HepG2 (cell line): ENCODE results near the gene NOL11.
A peak's percentile ranks its signal among the peaks of the same experiment; 100 is the strongest.

ENCODE experiments used
- CTCF ChIP-seq: sonication (generic); formaldehyde crosslinking; IDR thresholded peaks from 2 replicates; pipeline ENCODE4 v1.5.0; 2020; ENCODE audit warnings: mild to moderate bottlenecking, missing genetic modification reagents, moderate library complexity
- EZH2 ChIP-seq: conservative IDR thresholded peaks from 2 replicates; pipeline ENCODE4 v1.6.1; 2012; ENCODE audit warnings: mild to moderate bottlenecking, low read depth, low read length, moderate library complexity
- FOXO4 ChIP-seq: sonication (generic); formaldehyde crosslinking; conservative IDR thresholded peaks from 2 replicates; pipeline ENCODE4 v1.8.1; 2023; ENCODE audit warnings: missing genetic modification reagents
- TCF12 ChIP-seq, 2 experiments: fragments of 450-650 bp in 1 of 2; sonication (generic) in 1 of 2; formaldehyde crosslinking in 1 of 2; IDR thresholded peaks; 2 replicates each; pipeline versions ENCODE4 v1.6.1 to v1.8.0; 2017 to 2022; ENCODE audit warnings: antibody characterized with exemption in 1 of 2, mild to moderate bottlenecking in 1 of 2, missing genetic modification reagents in 1 of 2, moderate library complexity in 1 of 2
- ZSCAN29 ChIP-seq: sonication (generic); formaldehyde crosslinking; conservative IDR thresholded peaks from 2 replicates; pipeline ENCODE4 v1.4.0; 2020; ENCODE audit warnings: mild to moderate bottlenecking, missing genetic modification reagents
- TF ChIP-seq, protein P1 (sequence below): sonication (generic); formaldehyde crosslinking; IDR thresholded peaks from 2 replicates; pipeline ENCODE4 v1.5.1; 2020; ENCODE audit warnings: missing genetic modification reagents, mild to moderate bottlenecking, borderline replicate concordance
- TF ChIP-seq, protein P2 (sequence below): sonication (generic); formaldehyde crosslinking; IDR thresholded peaks from 2 replicates; pipeline ENCODE4 v1.5.0; 2020; ENCODE audit warnings: missing genetic modification reagents

DNA sequence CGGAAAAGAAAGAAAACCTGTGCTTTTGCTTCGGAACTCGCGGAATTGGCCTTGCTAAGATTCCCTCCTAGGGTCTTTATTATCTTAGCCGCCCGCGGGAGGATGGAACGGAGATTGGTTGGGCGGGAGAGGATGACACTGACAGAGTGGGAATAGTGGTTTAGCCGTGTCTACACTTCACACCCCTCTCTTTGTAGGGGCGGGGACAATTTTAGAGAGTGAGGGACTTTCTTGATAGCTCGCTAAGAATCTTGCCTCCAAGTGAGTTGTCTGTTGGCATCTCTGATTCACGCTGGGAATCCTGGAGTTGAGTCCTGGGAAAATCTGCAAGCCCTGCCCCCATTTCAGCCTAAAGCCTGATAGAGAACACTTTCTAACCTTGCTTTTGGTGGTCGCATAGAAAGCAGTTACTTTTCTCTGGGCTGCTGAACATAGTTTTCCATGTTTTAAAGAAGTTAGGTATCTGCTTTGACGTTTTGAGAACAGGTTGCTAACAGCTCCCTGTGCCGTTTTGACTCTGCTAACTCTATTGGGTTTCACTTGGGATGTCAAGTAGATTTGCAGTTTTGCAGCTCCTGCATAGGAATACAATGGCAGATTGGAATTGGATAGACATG lies 697 bp downstream of the NOL11 start:
- TF ChIP-seq TCF12 (IDR thresholded peaks at IDR 0.05) (no peak), TCF12 (CRISPR knock-in tag; IDR thresholded peaks at IDR 0.05) (no peak), EZH2 (no peak), FOXO4 (CRISPR knock-in tag) (0 out of 2 replicates have a peak, but pooled peaks have one; percentile 88), ZSCAN29 (CRISPR knock-in tag) (no peak), CTCF (CRISPR knock-in tag) (no peak)
- TF ChIP-seq, protein P1, sequence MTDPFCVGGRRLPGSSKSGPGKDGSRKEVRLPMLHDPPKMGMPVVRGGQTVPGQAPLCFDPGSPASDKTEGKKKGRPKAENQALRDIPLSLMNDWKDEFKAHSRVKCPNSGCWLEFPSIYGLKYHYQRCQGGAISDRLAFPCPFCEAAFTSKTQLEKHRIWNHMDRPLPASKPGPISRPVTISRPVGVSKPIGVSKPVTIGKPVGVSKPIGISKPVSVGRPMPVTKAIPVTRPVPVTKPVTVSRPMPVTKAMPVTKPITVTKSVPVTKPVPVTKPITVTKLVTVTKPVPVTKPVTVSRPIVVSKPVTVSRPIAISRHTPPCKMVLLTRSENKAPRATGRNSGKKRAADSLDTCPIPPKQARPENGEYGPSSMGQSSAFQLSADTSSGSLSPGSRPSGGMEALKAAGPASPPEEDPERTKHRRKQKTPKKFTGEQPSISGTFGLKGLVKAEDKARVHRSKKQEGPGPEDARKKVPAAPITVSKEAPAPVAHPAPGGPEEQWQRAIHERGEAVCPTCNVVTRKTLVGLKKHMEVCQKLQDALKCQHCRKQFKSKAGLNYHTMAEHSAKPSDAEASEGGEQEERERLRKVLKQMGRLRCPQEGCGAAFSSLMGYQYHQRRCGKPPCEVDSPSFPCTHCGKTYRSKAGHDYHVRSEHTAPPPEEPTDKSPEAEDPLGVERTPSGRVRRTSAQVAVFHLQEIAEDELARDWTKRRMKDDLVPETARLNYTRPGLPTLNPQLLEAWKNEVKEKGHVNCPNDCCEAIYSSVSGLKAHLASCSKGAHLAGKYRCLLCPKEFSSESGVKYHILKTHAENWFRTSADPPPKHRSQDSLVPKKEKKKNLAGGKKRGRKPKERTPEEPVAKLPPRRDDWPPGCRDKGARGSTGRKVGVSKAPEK (CRISPR knock-in tag) = no peak
- TF ChIP-seq, protein P2, sequence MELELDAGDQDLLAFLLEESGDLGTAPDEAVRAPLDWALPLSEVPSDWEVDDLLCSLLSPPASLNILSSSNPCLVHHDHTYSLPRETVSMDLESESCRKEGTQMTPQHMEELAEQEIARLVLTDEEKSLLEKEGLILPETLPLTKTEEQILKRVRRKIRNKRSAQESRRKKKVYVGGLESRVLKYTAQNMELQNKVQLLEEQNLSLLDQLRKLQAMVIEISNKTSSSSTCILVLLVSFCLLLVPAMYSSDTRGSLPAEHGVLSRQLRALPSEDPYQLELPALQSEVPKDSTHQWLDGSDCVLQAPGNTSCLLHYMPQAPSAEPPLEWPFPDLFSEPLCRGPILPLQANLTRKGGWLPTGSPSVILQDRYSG (CRISPR knock-in tag) = no peak
